HG02840 (cell line): ENCODE measurements around the gene PIK3R2.

Experiments
- ATAC-seq: cut with Tn5 transposase; IDR thresholded peaks from one replicate; pipeline ENCODE4 v1.9.1; 2021; ENCODE audit warnings: mild to moderate bottlenecking, moderate library complexity, moderate number of reproducible peaks; ENCODE audit not compliant: unreplicated experiment, low FRiP score

The PIK3R2 gene

GRCh38 chr19:18122860-18123795 lies 29.8 kb upstream of the PIK3R2 start:
- ATAC-seq: no peak

GRCh38 chr19:18123819-18124218 lies 29.1 kb upstream of the PIK3R2 start:
- no peak for ATAC-seq

- no peak for ATAC-seq
Measured at GRCh38 chr19:18126097-18126496, 26.9 kb upstream of the PIK3R2 start.

GRCh38 chr19:18128044-18128443 lies 24.9 kb upstream of the PIK3R2 start:
- ATAC-seq: no peak

GRCh38 chr19:18128805-18129204 lies 24.2 kb upstream of the PIK3R2 start:
- ATAC-seq: no peak

GRCh38 chr19:18130523-18131242 lies 22.3 kb upstream of the PIK3R2 start:
- no peak for ATAC-seq

GRCh38 chr19:18131841-18132596 lies 20.9 kb upstream of the PIK3R2 start:
- no peak for ATAC-seq

GRCh38 chr19:18135712-18136584 lies 17.0 kb upstream of the PIK3R2 start:
- ATAC-seq: no peak

- ATAC-seq: no peak
Measured at GRCh38 chr19:18137242-18137641, 15.7 kb upstream of the PIK3R2 start.

- ATAC-seq: no peak
Measured at GRCh38 chr19:18137657-18138339, 15.2 kb upstream of the PIK3R2 start.

- ATAC-seq: no peak
Measured at GRCh38 chr19:18140473-18140872, 12.5 kb upstream of the PIK3R2 start.

- no peak for ATAC-seq
Measured at GRCh38 chr19:18141031-18141430, 11.9 kb upstream of the PIK3R2 start.

- no peak for ATAC-seq
Measured at GRCh38 chr19:18143902-18144301, 9.1 kb upstream of the PIK3R2 start.

- no peak for ATAC-seq
Measured at GRCh38 chr19:18144361-18144760, 8.6 kb upstream of the PIK3R2 start.

GRCh38 chr19:18144906-18145305 lies 8.1 kb upstream of the PIK3R2 start:
- ATAC-seq: no peak

GRCh38 chr19:18145391-18145999 lies 7.5 kb upstream of the PIK3R2 start:
- ATAC-seq: no peak

GRCh38 chr19:18147396-18147795 lies 5.6 kb upstream of the PIK3R2 start:
- no peak for ATAC-seq

GRCh38 chr19:18149596-18149975 lies 3.4 kb upstream of the PIK3R2 start:
- ATAC-seq: no peak
